GM18499 (cell line): ENCODE results near the gene RAB34.
"Not testable (repeated sequence)": the region's sequence is repeated elsewhere in the genome, so short reads cannot be mapped to it uniquely, and the experiment has no call there.

Experiments used
- ATAC-seq: cut with Tn5 transposase; IDR thresholded peaks from one replicate; pipeline ENCODE4 v1.9.1; 2021; ENCODE audit warnings: moderate number of reproducible peaks; ENCODE audit not compliant: insufficient read depth, unreplicated experiment

RAB34 gene

DNA sequence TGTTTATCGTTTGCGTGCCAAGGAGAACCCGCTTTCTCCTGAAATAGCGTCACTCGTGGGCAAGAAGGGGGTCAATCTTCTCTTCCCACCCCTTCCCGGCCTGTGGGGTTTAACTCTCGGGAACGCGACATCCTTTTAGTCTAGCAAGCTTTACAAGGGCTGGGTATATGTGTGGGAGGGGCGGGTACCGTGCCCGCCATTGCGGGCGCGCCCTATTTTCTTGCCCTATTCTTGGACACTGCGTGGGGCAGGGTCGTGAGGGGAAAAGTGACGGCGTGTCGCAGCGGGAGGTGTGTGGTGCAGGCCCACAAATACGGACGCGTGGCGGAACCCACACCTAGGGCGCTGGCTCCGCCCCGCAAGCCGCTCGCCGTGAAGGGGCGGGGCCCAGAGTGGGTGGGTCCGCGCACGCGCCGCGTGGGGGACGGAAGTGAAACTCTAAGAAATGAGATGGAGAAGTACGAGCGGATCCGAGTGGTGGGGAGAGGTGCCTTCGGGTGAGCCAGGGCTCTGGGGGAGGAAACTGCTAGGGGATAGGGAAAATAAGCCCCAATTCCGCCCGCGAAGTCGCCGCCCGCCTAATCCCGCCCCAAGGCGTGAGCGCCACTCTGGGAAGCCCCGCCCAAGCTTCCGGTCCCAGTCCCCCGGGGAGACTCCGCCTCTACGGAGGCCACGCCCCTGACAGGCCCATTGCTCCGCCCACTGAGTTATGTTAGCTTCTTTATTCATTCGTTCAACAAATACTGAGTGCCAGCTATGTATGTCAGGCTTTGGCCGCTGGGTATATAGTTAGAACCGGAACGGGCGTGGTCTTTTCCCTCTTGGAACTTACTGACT lies 10.9 kb upstream of the RAB34 start, which contains the start of gene NEK8:
TSS of gene NEK8 (plus strand) at position 425 of the 837 bp plus-strand sequence. CDS start at position 451, 26 bp downstream.
- ATAC-seq, result peak; percentile 22

GRCh38 chr17:28726627-28727491 lies 9.2 kb upstream of the RAB34 start:
- ATAC-seq, result no peak

DNA sequence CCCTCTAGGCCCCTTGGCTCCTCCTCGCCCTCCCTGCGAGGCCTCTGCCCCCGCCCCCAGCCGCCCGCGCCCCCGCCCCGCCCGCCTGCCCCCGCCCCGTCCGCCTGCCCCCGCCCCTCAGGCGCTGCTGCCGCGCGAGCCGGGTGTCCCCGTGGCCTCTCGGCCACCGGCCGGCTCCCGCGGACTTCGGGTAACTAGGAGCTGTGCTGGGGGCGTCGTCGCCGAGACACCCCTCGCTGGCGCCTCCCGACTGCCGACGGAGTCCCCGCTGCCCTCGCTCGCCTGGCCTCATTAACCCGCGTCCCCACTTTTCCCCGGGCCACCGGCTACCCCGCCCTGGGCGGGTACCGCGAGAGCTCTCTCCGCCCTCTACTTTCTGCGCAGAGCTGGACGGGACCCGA lies 8.6 kb upstream of the RAB34 start, which contains the start of gene TLCD1:
TSS of gene TLCD1 (minus strand) at position 8 of the 401 bp plus-strand sequence. CDS start 136 bp downstream, outside the sequence.
- ATAC-seq, result no peak

GRCh38 chr17:28725660-28726225 lies 8.1 kb upstream of the RAB34 start:
- no peak for ATAC-seq

DNA sequence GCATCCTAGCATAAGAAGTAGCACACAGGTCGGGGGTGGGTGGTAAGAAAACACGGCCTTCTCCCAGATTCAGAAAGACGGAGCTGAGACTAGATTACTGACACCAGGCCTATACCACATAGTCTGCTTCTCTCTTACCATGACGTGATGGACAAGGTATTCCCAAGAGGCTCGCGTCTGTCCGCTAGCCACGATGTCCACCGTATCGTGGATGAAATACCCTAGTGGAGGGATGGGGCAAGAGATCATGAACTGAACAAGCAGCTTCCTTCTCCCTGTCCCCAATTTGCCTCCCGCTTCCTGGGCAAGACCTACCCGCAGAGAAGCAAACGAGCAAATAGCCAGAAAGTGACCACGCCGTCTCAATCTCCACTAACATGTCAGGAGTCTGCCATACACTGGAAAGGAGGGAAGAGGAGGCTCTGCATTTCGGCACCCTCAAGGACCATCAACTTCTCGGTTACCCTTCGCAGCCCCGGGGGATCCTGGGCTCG lies 7.5 kb upstream of the RAB34 start:
- no peak for ATAC-seq

DNA sequence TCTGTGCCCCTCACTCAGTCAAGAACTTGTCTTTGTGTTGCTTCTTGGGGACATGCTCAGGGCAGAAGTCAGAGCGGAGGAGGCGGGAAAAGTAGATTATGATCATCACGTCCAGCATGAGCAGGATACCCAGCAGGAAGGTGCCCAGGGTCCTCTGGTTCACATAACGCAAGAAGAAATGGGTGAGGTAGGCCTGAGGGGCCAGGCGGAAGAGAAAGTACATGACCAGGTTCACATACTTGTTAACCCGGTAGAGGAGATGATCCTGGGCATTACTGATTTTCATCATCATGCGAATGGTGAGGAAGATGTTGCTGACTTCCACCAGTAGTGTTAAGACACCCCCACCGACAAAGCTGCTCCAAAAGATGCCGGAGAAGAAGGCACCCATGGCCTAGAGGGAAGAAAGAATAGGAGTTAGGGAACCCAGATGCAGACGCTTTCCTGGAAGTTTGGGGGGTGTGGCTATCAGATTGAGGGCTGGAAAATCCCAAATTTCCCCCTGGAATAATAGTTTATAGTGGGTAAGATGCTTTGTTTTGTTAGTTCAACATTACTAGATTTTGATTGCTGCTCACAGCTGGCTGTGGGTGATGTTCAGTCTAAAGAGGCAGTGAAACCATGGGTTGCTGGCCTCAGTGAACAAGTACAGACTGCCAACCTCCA lies 7.0 kb upstream of the RAB34 start:
- ATAC-seq, result no peak

DNA sequence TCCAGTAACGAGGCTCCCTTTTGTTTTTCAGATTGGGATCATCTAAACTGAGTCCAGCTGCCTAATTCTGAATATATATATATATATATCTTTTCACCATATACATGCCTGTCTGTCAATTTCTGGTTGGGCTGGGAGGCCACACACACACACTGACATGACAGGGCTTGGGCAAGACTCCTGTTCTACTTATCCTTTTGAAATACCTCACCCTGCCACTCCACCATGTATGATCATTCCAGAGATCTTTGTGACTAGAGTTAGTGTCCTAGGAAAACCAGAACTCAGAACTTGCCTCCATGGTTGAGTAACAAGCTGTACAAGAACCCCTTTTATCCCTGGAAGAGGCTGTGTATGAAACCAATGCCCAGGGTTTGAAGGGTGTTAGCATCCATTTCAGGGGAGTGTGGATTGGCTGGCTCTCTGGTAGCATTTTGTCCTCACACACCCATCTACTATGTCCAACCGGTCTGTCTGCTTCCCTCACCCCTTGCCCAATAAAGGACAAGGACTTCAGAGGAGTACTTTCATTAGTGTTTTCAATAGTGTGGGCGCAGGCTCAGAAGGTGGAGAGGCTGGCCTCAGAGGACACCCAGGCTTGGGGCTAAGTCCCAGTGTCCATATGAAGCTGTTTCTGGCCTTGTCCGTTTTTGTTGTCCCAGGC lies 6.3 kb upstream of the RAB34 start:
- not testable (repeated sequence) for ATAC-seq

DNA sequence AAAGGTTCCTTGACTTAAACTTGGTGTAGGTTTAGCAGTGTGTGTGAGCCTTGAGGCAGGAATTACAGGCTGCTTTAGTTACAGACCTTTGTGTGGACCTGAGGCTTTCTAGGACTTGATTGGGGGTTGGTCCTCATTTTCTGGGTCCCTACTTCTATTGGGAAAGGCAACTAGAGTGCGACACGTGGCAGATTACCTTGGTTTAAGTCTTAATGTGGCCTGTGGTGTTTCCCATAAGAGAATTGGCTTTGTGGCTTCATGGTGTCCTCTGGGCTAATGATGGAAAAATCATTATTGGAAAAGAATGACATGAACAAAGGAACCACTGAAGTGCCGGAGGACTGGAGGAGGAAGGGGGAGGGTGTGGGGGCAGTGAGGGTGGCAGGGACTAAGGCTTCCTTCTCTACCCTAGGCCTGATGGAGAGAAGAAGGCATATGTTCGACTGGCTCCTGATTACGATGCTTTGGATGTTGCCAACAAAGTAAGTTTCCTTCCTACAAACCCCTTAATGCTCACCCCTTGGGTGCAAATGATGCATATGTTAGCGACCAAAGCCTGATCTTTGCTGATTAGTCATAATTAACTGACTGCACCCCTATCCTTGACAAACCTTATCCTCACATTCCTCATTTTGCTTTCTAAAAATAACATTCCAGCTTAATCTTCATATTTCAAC lies 5.6 kb upstream of the RAB34 start:
- no peak for ATAC-seq

DNA sequence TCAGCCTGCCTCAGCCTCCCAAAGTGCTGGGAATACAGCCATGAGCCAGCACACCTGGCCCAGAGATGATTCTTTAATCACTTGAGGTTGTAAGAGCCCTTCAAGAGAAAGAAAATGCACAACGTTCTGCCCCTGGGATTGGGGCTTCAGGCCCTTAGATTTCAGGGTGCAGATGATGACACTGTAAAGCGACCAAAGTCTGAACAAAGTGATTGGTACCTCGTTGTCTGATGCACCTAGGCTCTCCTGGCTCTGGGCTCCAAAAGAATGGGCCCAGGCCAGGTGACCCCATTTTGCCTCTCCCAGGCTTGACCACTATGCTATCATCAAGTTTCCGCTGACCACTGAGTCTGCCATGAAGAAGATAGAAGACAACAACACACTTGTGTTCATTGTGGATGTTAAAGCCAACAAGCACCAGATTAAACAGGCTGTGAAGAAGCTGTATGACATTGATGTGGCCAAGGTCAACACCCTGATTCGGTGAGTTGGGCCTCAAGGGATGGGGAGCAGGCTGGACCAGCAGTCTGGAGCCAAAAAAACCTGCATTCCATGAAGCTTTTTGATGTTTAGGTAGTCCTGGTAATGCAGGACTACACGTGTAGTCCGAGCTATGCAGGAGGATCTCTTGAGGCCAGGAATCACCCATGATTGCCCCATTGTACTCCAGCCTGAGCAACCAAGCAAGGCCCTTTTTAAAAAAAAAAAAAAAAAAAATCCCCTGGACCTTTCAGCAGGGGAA lies 4.9 kb upstream of the RAB34 start:
- no peak for ATAC-seq

DNA sequence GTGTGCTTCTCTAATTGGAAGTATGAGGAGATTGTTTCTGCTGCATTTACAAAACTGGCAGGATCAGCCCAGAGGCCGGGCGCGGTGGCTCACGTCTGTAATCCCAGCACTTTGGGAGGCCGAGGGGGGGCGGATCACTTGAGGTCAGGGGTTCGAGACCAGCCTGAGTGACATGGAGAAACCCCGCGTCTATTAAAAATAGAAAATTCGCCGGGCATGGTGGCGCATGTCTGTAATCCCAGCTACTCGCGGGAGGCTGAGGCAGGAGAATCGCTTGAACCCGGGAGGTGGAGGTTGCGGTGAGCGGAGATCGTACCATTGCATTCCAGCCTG lies 3.3 kb upstream of the RAB34 start:
- ATAC-seq, result not testable (repeated sequence)

DNA sequence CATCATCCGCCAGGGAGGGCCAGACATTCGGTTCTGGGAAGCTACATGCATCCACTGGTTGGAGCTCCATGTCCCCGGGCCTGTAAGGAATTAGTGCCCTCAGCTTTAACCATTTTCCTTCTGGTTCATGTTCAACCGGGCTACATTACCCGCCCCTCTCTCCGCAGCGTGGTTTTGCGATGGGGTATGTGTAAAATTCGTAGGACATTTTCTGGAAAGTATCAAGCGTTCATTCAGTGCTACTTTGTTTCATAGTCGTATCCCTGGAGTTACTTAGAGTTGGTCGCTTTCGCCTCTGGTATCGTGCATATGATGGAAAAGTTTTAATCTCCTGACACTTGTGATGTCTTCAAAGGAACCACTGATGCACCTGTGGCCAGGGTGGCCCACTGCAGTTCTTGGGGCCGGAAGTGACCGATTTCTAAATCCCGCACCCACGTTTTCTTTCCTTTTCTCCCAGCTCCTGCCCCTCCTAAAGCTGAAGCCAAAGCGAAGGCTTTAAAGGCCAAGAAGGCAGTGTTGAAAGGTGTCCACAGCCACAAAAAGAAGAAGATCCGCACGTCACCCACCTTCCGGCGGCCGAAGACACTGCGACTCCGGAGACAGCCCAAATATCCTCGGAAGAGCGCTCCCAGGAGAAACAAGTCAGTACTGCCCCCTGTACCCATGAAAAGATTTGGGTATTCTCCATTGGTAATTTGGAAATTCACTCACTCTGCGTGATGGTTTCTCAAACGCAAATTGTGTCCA lies 2.8 kb upstream of the RAB34 start:
- ATAC-seq, result no peak

DNA sequence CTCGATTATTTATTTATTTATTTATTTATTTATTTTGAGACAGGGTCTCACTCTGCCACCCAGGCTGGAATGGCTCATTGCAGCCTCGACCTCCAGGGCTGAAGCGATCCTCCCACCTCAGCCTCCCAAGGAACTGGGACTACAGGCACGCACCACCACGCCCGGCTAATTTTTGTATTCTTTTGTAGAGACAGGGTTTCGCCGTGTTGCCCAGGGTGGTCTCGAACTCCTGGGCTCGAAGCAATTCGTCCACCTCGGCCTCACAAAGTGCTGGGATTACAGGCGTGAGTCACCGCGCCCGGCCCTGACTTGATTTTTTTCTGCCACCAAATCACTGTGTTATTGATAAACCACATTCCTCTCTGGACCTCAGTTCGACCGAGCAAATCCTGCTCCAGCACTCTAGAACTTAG lies 1.4 kb upstream of the RAB34 start:
- ATAC-seq, result no peak

GRCh38 chr17:28718333-28719020 lies 809 bp upstream of the RAB34 start:
- no peak for ATAC-seq

GRCh38 chr17:28716740-28717577 lies 709 bp downstream of the RAB34 start:
- ATAC-seq, result no peak

GRCh38 chr17:28715217-28715616 lies 2.5 kb downstream of the RAB34 start:
- no peak for ATAC-seq

GRCh38 chr17:28714281-28714680 lies 3.4 kb downstream of the RAB34 start:
- ATAC-seq, result no peak
